Measurements from ENCODE around the gene ARL13A.

GRCh38 chrX:100924375-100924774 lies 45.1 kb upstream of the ARL13A start:
- TF ChIP-seq POLR2A (IDR thresholded peaks at IDR 0.05) = no peak
- no peak for TF ChIP-seq CTCF (IDR thresholded peaks at IDR 0.05)
- no peak for TF ChIP-seq POLR2AphosphoS5 (IDR thresholded peaks at IDR 0.05)
- no peak for TF ChIP-seq EP300 (IDR thresholded peaks at IDR 0.05)

Measured in suprapubic skin (tissue), 4 donors.